Spleen (tissue), 7 donors: ENCODE data around the gene SBK3.

Experiments
- CTCF ChIP-seq, 11 experiments: fragments of 200-600 bp in 7 of 11; fragments of 450-650 bp in 4 of 11; sonication (generic) in 4 of 11; IDR thresholded peaks in 8 of 11; conservative IDR thresholded peaks in 3 of 11; 1 replicate in 7 of 11; 2 replicates in 4 of 11; pipeline versions ENCODE4 v1.4.0 to v1.8.0; 2016 to 2021; ENCODE audit warnings: antibody characterized with exemption in 11 of 11, inconsistent platforms in 4 of 11, mild to moderate bottlenecking in 1 of 11
- POLR2A ChIP-seq, 3 donors: fragments of 450-650 bp; IDR thresholded peaks; one replicate each; pipeline ENCODE4 v1.5.1; 2017; ENCODE audit warnings: antibody characterized with exemption in 3 of 3, mild to moderate bottlenecking in 1 of 3
- donor health status: DM: no; HTN: no; CAD: no; lungs with moderate emphysema.
- donor health status: DM: no; HTN: no; CAD: no.
- donor health status: DM: no; HTN: no; CAD: no.

GRCh38 chr19:55529636-55530234, 15.6 kb downstream of the SBK3 start:
- TF ChIP-seq CTCF (IDR thresholded peaks at IDR 0.05 in 8 of 11, conservative IDR thresholded peaks at IDR 0.05 in 3 of 11) (no peak), POLR2A (IDR thresholded peaks at IDR 0.05) (no peak)
